Mesendoderm (in vitro differentiated cells): ENCODE data around the gene UTP14C. TPM values are rescaled to one million over a fixed set of nuclear protein-coding genes. Genes with fewer than 3 reads are reported as not detected.

Source experiments
- DNase-seq: peaks from one replicate; pipeline ENCODE4 v3.0.0; 2013
- H2AK5ac ChIP-seq: 2 replicates; pipeline ENCODE4 v1.6.1; 2013; ENCODE audit warnings: low read length, inconsistent platforms
- H2BK120ac ChIP-seq: 2 replicates; pipeline ENCODE4 v1.6.1; 2013; ENCODE audit warnings: low read depth, mild to moderate bottlenecking, low read length, moderate library complexity, mixed read lengths
- H2BK15ac ChIP-seq: replicated peaks from 2 replicates; pipeline ENCODE4 v1.6.1; 2013; ENCODE audit warnings: low read depth, mild to moderate bottlenecking, moderate library complexity
- H2BK5ac ChIP-seq: 2 replicates; pipeline ENCODE4 v1.6.1; 2013; ENCODE audit warnings: low read length, inconsistent platforms
- H3K18ac ChIP-seq: 2 replicates; pipeline ENCODE4 v1.6.1; 2013; ENCODE audit warnings: mild to moderate bottlenecking, low read length, mixed read lengths
- H3K23ac ChIP-seq: one replicate; pipeline ENCODE4 v1.6.1; 2013; ENCODE audit warnings: low read length
- H3K27ac ChIP-seq: 2 replicates; pipeline ENCODE4 v1.5.1; 2013; ENCODE audit warnings: low read depth, mild to moderate bottlenecking, inconsistent platforms, low read length, moderate library complexity
- H3K27me3 ChIP-seq: 2 replicates; pipeline ENCODE4 v1.6.1; 2013; ENCODE audit warnings: low read length, control low read depth, mild to moderate bottlenecking, inconsistent platforms; ENCODE audit not compliant: insufficient read depth, poor library complexity
- H3K36me3 ChIP-seq: 2 replicates; pipeline ENCODE4 v1.6.1; 2013; ENCODE audit warnings: low read length, inconsistent platforms; ENCODE audit not compliant: control insufficient read depth, insufficient read depth
- H3K4ac ChIP-seq: one replicate; pipeline ENCODE4 v1.6.1; 2013; ENCODE audit warnings: low read depth, mild to moderate bottlenecking, low read length, moderate library complexity
- H3K4me1 ChIP-seq: 2 replicates; pipeline ENCODE4 v1.6.1; 2013; ENCODE audit warnings: low read depth, low read length, inconsistent platforms; ENCODE audit not compliant: control insufficient read depth
- H3K4me2 ChIP-seq: 2 replicates; pipeline ENCODE4 v1.6.1; 2013; ENCODE audit warnings: low read length
- H3K4me3 ChIP-seq: 2 replicates; pipeline ENCODE4 v1.5.1; 2013; ENCODE audit warnings: mild to moderate bottlenecking, low read length
- H3K56ac ChIP-seq: one replicate; pipeline ENCODE4 v1.6.1; 2013; ENCODE audit warnings: low read length
- H3K79me1 ChIP-seq: 2 replicates; pipeline ENCODE4 v1.6.1; 2013; ENCODE audit warnings: low read length, inconsistent platforms
- H3K79me2 ChIP-seq: 2 replicates; pipeline ENCODE4 v1.6.1; 2013; ENCODE audit warnings: mild to moderate bottlenecking, low read length; ENCODE audit not compliant: control insufficient read depth, insufficient read depth
- H3K9ac ChIP-seq: 2 replicates; pipeline ENCODE4 v1.6.1; 2013; ENCODE audit warnings: low read length, inconsistent platforms
- H4K5ac ChIP-seq: one replicate; pipeline ENCODE4 v1.6.1; 2013; ENCODE audit warnings: low read length
- H4K8ac ChIP-seq: one replicate; pipeline ENCODE4 v1.6.1; 2013; ENCODE audit warnings: low read depth, mild to moderate bottlenecking, control low read depth, low read length, moderate library complexity
- WGBS: extraction: QIAGEN DNeasy Blood & Tissue Kit; methylation state at CpG from one replicate; pipeline ENCODE4 v1.1.7; 2013; ENCODE audit warnings: low lambda C conversion rate, missing lambda C conversion rate; ENCODE audit not compliant: insufficient coverage; ENCODE audit errors: extremely low coverage; 5-methylcytosine and 5-hydroxymethylcytosine counted together
- polyA plus RNA-seq, 2 experiments: library from polyadenylated mRNA; stranded (reverse); fragments of 200-250 nt; gene quantifications; one replicate each; pipeline ENCODE4 v1.2.3, GENCODE V29; 2013

The UTP14C gene, protein sequence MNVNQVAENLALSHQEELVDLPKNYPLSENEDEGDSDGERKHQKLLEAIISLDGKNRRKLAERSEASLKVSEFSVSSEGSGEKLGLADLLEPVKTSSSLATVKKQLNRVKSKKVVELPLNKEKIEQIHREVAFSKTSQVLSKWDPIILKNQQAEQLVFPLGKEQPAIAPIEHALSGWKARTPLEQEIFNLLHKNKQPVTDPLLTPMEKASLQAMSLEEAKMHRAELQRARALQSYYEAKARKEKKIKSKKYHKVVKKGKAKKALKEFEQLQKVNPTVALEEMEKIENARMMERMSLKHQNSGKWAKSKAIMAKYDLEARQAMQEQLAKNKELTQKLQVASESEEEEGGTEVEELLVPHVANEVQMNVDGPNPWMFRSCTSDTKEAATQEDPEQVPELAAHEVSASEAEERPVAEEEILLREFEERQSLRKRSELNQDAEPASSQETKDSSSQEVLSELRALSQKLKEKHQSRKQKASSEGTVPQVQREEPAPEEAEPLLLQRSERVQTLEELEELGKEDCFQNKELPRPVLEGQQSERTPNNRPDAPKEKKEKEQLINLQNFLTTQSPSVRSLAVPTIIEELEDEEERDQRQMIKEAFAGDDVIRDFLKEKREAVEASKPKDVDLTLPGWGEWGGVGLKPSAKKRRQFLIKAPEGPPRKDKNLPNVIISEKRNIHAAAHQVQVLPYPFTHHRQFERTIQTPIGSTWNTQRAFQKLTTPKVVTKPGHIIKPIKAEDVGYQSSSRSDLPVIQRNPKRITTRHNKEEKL
- 14.3 TPM for polyA plus RNA-seq (2013, experiment 1 of 2)
- polyA plus RNA-seq (2013, experiment 2 of 2) = 14.4 TPM

DNA sequence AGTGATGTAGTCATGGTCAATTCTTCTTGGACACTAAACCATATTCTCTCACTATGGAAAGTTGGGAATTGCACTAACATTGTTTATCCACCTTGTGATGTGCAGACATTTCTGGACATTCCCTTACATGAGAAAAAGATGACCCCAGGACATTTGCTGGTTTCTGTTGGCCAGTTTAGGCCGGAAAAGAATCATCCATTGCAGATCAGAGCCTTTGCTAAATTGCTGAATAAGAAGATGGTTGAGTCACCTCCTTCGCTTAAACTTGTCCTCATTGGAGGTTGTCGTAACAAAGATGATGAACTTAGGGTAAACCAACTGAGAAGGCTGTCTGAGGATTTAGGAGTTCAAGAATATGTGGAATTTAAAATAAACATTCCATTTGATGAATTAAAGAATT lies at the start of gene UTP14C:
UTP14C (plus strand) TSS at position 211 of the 400 bp plus-strand sequence. CDS start 4,114 bp downstream, outside the sequence.
- no peak within 1 kb of the TSS for H3K27ac ChIP-seq
- no peak within 1 kb of the TSS for H2AK5ac ChIP-seq
- H3K4me1 ChIP-seq = no peaks in the 10 kb centered on the region
- no peak for DNase-seq
- no peak within 1 kb of the TSS for H4K8ac ChIP-seq
- H3K56ac ChIP-seq = no peak within 1 kb of the TSS
- no peak within 1 kb of the TSS for H3K4me2 ChIP-seq
- no peaks in the 10 kb centered on the region for H3K27me3 ChIP-seq
- H3K4me3 ChIP-seq = no peak within 1 kb of the TSS
- no peak within 1 kb of the TSS for H2BK120ac ChIP-seq
- peaks cover 2% of the 10 kb centered on the region for H3K79me2 ChIP-seq
- WGBS = no CpG with 5 or more reads among the region's 3 CpGs
- H3K4ac ChIP-seq = no peak within 1 kb of the TSS
- H3K18ac ChIP-seq = no peak within 1 kb of the TSS
- H3K9ac ChIP-seq = no peak within 1 kb of the TSS
- H2BK15ac ChIP-seq = no peak within 1 kb of the TSS
- H3K36me3 ChIP-seq = peaks cover 2% of the 10 kb centered on the region
- H3K23ac ChIP-seq = no peak within 1 kb of the TSS
- H3K79me1 ChIP-seq = peaks cover 2% of the 10 kb centered on the region
- no peak within 1 kb of the TSS for H4K5ac ChIP-seq
- H2BK5ac ChIP-seq = no peak within 1 kb of the TSS

DNA sequence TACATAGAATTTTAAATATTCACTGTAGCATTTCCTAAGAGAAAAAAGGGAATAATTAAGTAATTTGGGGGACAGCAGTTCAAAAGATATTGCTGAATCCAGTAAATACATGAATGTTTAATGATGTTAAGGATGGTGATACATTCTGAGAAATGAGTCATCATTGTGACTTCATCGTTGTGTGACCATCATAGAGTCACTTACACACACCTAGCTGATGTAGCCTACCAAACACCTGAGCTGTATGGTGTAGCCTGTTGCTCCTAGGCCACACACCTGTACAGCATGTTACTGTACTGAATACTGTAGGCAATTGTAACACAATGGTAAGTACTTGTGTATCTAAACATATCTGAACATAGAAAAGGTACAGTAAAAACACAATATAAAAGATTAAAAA lies 48.1 kb upstream of the UTP14C start:
- Histone ChIP-seq H4K8ac (no peak overlapping the region), H3K79me2 (no peaks in the 10 kb centered on the region), H3K27me3 (no peaks in the 10 kb centered on the region), H3K36me3 (no peaks in the 10 kb centered on the region), H3K4ac (no peak overlapping the region), H3K23ac (no peak overlapping the region), H3K56ac (no peak overlapping the region), H3K27ac (no peak overlapping the region), H3K18ac (no peak overlapping the region), H2BK15ac (no peak overlapping the region), H3K9ac (no peak overlapping the region), H2BK5ac (no peak overlapping the region), H3K4me2 (no peak overlapping the region), H2AK5ac (no peak overlapping the region), H2BK120ac (no peak overlapping the region), H3K4me1 (peaks cover 4% of the 10 kb centered on the region), H3K4me3 (no peak overlapping the region), H4K5ac (no peak overlapping the region), H3K79me1 (no peaks in the 10 kb centered on the region)
- no peak for DNase-seq
- no CpG with 5 or more reads among the region's 1 CpG for WGBS

DNA sequence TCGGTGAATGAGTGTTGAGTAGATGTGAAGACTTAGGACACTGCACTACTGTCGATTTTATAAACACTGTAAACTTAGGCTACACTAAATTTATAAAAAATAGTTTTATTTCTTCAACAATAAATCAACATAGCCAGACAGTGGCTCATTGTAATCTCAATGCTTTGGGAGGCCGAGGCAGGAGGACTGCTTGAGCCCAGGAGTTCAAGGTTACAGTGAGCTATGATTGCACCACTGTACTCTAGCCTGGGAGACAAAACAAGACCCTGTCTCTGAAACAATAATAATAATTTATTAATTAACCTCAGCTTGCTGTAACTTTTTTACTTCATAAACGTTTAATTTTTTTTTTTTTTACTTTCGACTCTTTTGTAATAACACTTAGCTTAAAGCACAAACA lies 47.6 kb upstream of the UTP14C start:
- Histone ChIP-seq H3K79me1 (no peaks in the 10 kb centered on the region), H2BK15ac (no peak overlapping the region), H2AK5ac (no peak overlapping the region), H3K4me2 (no peak overlapping the region), H3K56ac (no peak overlapping the region), H4K5ac (no peak overlapping the region), H3K27me3 (no peaks in the 10 kb centered on the region), H4K8ac (no peak overlapping the region), H2BK120ac (no peak overlapping the region), H3K36me3 (no peaks in the 10 kb centered on the region), H3K23ac (no peak overlapping the region), H3K9ac (no peak overlapping the region), H3K18ac (no peak overlapping the region), H3K27ac (no peak overlapping the region), H3K79me2 (no peaks in the 10 kb centered on the region), H2BK5ac (no peak overlapping the region), H3K4me1 (peaks cover 5% of the 10 kb centered on the region), H3K4ac (no peak overlapping the region), H3K4me3 (no peak overlapping the region)
- 100% methylated on average over 2 of the region's 5 CpGs for WGBS
- no peak for DNase-seq

DNA sequence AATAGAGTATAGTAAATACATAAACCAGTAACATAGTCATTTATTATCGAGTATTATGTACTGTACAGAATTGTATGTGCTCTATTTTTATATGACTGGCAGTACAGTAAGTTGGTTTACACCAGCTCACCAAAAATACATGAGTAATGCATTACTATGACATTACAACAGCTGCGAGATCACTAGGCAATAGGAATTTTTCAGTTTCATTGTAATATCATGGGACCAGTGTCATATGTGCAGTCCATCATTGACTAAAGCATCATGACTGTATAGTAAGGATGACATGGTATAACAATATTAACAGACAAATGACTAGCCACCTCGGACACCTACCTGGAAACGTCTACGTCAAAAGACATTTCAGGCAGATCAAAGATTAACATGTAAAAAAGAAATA lies 46.9 kb upstream of the UTP14C start:
- H4K5ac ChIP-seq = no peak overlapping the region
- H3K36me3 ChIP-seq = no peaks in the 10 kb centered on the region
- no peak overlapping the region for H4K8ac ChIP-seq
- no peak overlapping the region for H2BK120ac ChIP-seq
- H2AK5ac ChIP-seq = no peak overlapping the region
- H3K79me1 ChIP-seq = no peaks in the 10 kb centered on the region
- H3K4me2 ChIP-seq = no peak overlapping the region
- no peak overlapping the region for H3K18ac ChIP-seq
- no peak overlapping the region for H3K27ac ChIP-seq
- DNase-seq = no peak
- no peak overlapping the region for H2BK15ac ChIP-seq
- no peak overlapping the region for H3K56ac ChIP-seq
- no peak overlapping the region for H3K23ac ChIP-seq
- H3K27me3 ChIP-seq = no peaks in the 10 kb centered on the region
- H3K9ac ChIP-seq = no peak overlapping the region
- peaks cover 5% of the 10 kb centered on the region for H3K4me1 ChIP-seq
- H3K4me3 ChIP-seq = no peak overlapping the region
- H2BK5ac ChIP-seq = no peak overlapping the region
- H3K79me2 ChIP-seq = no peaks in the 10 kb centered on the region
- H3K4ac ChIP-seq = no peak overlapping the region
- WGBS = no CpG with 5 or more reads among the region's 5 CpGs

DNA sequence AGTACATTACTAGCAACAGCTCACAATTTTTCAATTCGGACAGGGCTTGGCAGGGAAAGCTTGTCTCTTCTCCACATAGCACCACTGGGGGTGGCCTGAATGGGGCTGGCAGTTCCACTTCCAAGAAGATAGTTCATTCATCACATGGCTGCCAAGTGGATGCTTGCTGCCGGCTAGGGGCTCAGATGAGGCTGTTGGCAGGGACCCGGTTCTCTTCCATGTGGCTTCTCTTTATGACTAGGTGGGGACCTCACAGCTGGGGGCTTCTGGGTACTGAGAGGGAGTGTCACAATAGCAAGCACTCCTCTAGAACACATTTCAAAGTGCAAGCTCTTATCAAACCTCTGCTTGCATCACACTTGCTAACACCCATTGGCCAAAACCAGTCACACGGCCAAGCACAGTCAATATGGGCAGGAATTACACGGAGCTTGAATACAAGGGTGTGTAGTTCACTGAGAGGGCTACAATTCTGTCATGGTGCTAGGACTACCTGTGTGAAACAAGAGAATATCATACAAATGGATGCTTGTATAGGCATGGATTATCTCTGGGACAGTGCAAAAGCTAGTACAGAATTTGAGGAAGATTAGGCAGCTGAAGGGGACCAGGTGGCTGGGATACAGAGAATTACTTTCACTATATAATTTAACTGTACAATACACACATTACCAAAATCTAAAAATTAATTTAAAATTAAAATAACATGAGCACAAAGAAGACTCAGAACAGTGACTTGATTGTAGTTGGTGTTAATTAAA lies 45.5 kb upstream of the UTP14C start:
- H3K4me3 ChIP-seq = no peak overlapping the region
- H3K4me1 ChIP-seq = peaks cover 5% of the 10 kb centered on the region
- no peaks in the 10 kb centered on the region for H3K27me3 ChIP-seq
- no peak overlapping the region for H4K5ac ChIP-seq
- no peak for DNase-seq
- no peak overlapping the region for H3K23ac ChIP-seq
- H3K27ac ChIP-seq = no peak overlapping the region
- no peak overlapping the region for H2BK120ac ChIP-seq
- no peaks in the 10 kb centered on the region for H3K79me1 ChIP-seq
- no peak overlapping the region for H3K4ac ChIP-seq
- no peak overlapping the region for H3K4me2 ChIP-seq
- no peak overlapping the region for H2BK15ac ChIP-seq
- no CpG with 5 or more reads among the region's 5 CpGs for WGBS
- no peak overlapping the region for H2AK5ac ChIP-seq
- H3K9ac ChIP-seq = no peak overlapping the region
- H4K8ac ChIP-seq = no peak overlapping the region
- H3K56ac ChIP-seq = no peak overlapping the region
- no peak overlapping the region for H2BK5ac ChIP-seq
- H3K18ac ChIP-seq = no peak overlapping the region
- no peaks in the 10 kb centered on the region for H3K36me3 ChIP-seq
- H3K79me2 ChIP-seq = no peaks in the 10 kb centered on the region
